ENCODE measurements around the gene TMEM126A. TPM values are rescaled to one million over a fixed set of nuclear protein-coding genes. Genes with fewer than 3 reads are reported as not detected.
A peak's percentile ranks its signal among the peaks of the same experiment; 100 is the strongest.
"Not testable (repeated sequence)": the region's sequence is repeated elsewhere in the genome, so short reads cannot be mapped to it uniquely, and the experiment has no call there.

TMEM126A gene
- total RNA-seq, 2 experiments from 2014 or later, result 45.3 to 49.4 TPM

DNA sequence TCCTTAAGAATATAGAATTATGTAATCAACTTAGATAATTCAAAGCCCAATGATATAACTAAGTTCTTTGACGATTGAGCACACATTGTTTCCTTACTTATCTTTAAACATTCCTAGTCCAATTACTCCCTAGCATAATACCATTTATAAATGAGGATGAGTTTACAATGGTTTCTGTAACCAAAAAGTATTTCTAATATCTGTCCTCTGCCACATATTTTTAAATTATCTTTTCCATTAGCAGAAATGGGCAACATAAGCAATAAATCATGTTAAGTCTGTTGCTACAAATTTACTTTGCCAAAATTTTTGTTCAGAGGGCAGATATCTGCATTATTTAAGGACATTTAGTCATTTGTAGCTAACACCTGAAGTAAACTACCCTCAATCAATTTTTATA is 10.4 kb downstream of the TMEM126A start:
- Mint-ChIP-seq H3K27ac (no peak overlapping the region), H3K27me3 (no peaks in the 10 kb centered on the region)
- CTCF ChIA-PET, result interaction anchor here (2.2 kb wide), 1 partner anchor 11 kb away, joined by 6 read pairs; the partner anchor contains the start of gene TMEM126A

DNA sequence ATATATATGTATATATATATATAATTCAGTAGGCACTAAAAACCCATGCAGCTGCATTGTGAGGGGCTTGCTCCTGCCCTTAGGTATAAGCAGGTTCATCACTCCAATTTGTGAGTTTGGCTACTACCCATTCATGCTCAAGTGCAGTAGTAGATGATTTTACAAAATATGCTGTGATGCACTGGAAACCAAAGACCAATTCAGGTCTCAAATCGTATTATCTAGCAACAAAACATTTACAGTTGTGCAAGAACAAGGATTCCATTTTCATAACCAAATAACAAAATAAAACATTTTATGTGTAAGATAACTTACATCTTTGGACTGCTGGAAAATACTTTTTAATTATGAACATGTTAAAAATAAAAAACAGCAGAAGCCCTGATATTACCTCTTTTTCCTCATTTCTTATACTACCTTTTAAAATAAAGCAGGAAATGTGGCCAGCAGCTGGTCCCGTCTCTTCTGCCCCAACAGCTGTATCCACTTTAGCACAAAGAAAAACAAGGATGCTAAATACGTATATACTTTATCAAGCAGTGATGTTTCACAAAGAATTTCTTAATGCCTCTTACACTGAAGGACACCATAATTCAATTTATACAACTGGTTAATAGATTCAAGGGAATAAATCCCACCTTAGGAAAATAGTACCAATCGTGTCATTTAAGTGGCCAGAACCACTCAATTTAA is 14.4 kb downstream of the TMEM126A start:
- peaks cover 51% of the 10 kb centered on the region for H3K36me3 Mint-ChIP-seq

More for the DNA sequence above, 10.4 kb downstream of the TMEM126A start:
- no peak for DNase-seq
- Mint-ChIP-seq H3K36me3 (peaks cover 54% of the 10 kb centered on the region), H3K9me3 (no peaks in the 10 kb centered on the region), H3K4me3 (no peak overlapping the region), H3K4me1 (ENCODE audit: low read depth) (peaks cover 50% of the 10 kb centered on the region)
- intact Hi-C loops (cut with micrococcal nuclease), result no loop called here
- POLR2A ChIA-PET, result interaction anchor here (0.9 kb wide), 1 partner anchor 10 kb away, joined by 3 read pairs; the partner anchor contains the start of gene TMEM126A

DNA sequence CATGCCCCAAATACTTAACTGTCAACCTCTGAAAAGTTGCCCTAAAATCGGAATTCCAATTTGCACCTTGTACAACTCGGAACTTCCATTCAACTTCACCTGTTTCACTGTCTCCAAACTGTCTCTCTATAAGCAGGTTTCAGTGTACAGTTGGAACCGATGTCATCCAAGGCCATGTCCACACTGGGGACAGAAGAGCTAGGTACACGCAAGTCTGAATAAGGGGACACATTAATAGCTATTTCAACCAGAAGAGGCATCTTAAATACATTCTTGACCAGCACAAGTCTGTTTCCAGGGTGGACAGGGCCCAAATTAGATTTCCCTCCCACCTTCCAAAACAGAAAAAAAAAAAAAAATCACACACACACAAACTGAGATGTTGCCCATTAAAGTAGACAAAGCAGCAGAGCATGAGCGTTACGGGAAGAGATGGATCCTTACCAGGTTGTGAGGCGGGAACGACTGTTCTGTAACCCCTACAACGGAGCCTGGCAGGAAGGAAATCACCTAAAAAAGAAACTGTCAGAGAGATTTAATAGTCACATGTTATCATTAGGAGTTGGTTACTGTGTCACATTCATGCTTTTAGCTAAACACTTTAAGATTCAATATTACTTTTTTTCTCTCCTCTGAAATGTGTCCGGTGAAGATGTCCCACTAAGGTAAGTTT is 15.4 kb downstream of the TMEM126A start:
- H3K27me3 Mint-ChIP-seq, result no peaks in the 10 kb centered on the region
- peak; percentile 24 for DNase-seq
- H3K9me3 Mint-ChIP-seq, result no peaks in the 10 kb centered on the region
- ChIA-PET CTCF (interaction anchor here (0.7 to 2.6 kb wide), 7 partner anchors 14 to 191 kb away, joined by 4 to 13 read pairs (median 5); partner anchors contain the start of genes DLG2, TMEM126A and TMEM126B), POLR2A (interaction anchor here (0.7 to 2.6 kb wide), 9 partner anchors 11 to 557 kb away, joined by 3 to 38 read pairs (median 3); partner anchors contain the start of genes TMEM126A and TMEM126B)
- H3K27ac Mint-ChIP-seq, result peak overlapping the region; percentile 99
- intact Hi-C loops (cut with micrococcal nuclease), result loop anchor here (2.0 to 10.0 kb wide), 3 partner anchors 162 to 1080 kb away; partner anchors contain the start of gene HIKESHI
- peak overlapping the region; percentile 99 for H3K4me3 Mint-ChIP-seq
- peaks cover 44% of the 10 kb centered on the region for H3K4me1 Mint-ChIP-seq (ENCODE audit: low read depth)
- H3K36me3 Mint-ChIP-seq, result peaks cover 48% of the 10 kb centered on the region

More for the DNA sequence above, 14.4 kb downstream of the TMEM126A start:
- ChIA-PET POLR2A (no interaction called here), CTCF (interaction anchor here (0.6 kb wide), 2 partner anchors 19 to 480 kb away, joined by 3 to 4 read pairs; no protein-coding TSS in a partner anchor)
- Mint-ChIP-seq H3K4me3 (peak overlapping the region; percentile 70), H3K27ac (no peak overlapping the region), H3K27me3 (no peaks in the 10 kb centered on the region), H3K9me3 (no peaks in the 10 kb centered on the region), H3K4me1 (ENCODE audit: low read depth) (peaks cover 46% of the 10 kb centered on the region)
- intact Hi-C loops (cut with micrococcal nuclease), result loop anchor here (2.0 to 10.0 kb wide), 3 partner anchors 163 to 1081 kb away; partner anchors contain the start of gene HIKESHI
- DNase-seq, result no peak

DNA sequence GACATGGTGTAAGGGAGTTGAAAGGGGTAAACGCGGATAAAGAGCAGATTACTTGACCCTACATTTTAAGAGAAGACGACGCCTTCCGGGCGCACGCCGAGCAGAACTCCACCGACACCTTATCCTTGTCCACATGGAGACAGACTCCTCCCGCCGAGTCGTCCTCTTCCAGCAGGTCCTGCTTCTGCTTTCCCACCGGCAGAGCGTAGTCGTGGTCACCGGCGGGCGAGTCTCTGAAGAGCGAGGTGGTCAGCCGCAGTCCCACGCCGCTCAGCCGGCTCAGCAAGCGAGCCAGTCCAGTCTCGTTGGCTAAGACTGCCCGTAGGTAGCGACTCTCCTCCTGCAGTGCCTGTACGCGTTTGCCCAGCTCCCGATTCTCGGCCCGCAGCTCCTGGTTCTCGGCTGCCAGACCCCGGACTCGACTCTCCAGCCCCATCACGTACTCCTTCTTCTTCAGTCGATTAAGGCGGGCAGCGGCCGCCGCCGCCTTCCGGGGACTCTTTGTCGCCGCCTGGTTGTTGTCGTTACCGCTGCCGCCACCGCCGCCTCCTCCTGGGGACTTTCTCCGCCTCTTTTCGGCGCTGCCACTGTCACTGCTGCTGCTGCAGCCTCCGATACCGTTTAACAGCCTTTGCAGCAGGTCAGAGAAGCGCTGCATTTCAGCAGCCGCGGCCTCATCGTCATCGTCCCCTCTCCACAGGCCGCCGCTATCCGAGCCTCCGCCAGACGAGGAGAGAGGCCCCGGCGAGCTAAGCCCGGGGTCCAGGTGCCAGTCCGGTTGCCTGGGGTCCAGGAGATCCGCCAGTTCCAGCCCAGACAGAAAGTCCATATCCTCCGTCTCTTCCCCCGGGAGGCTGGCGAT is 16.2 kb downstream of the TMEM126A start:
- intact Hi-C loops (cut with micrococcal nuclease), result loop anchor here (1.0 to 10.0 kb wide), 5 partner anchors 69 to 1079 kb away; partner anchors contain the start of genes HIKESHI and PICALM
- ChIA-PET POLR2A (interaction anchor here (0.7 to 2.6 kb wide), 9 partner anchors 12 to 556 kb away, joined by 3 to 38 read pairs (median 3); partner anchors contain the start of genes TMEM126A and TMEM126B), CTCF (interaction anchor here (0.7 to 2.6 kb wide), 9 partner anchors 14 to 191 kb away, joined by 4 to 13 read pairs (median 4); partner anchors contain the start of genes DLG2, TMEM126A and TMEM126B)
- Mint-ChIP-seq H3K4me1 (ENCODE audit: low read depth) (peaks cover 37% of the 10 kb centered on the region), H3K9me3 (no peaks in the 10 kb centered on the region), H3K27ac (peak overlapping the region; percentile 99), H3K36me3 (peaks cover 42% of the 10 kb centered on the region), H3K27me3 (no peaks in the 10 kb centered on the region), H3K4me3 (peak overlapping the region; percentile 99)
- DNase-seq, result peak; percentile 93

DNA sequence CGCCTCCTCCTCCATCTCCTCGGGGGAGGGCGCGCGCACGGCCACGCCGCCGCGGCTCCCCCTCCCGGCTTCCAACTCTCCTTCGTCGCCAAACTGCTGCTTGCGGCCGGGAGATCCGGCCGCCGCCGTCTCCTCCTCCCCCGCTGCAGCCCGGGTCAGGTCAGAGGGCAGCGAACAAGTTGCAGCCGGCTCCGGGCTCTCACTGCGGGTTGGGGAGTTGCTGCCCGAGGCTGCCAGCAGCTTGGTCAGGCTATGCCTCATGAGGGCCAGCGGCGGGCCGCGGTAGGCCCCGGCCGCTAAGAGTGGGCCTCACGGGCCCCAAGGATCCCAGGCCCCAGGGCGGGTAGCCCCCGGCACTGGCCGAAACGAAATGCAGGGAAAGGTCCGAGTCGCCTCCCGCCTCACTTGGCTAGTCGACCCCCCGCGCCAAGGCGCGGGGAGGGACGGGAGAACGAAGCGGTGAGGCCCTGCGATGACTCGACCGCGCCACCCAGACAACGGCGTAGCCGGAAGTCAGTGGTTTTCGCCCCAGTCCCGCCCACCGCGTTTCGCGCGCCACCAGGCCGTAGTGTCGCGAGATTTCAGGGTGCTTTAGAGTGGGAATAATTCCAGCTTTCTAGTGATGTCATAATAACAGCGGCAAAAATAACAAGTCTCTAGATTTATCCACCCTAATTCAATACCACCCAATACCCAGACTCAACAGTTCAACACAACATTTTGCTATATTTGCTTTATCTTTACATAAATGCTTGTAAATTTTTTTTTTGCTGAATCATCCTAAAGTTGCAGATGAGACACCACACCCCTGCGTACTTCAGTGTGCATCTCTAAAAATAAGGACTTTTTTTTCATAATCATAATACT is 17.1 kb downstream of the TMEM126A start, which contains the start of gene CREBZF:
Gene CREBZF, minus strand, starts transcription at position 515 of the 867 bp plus-strand sequence. Its CDS starts 254 bp downstream, at position 261.
- DNase-seq, result peak; percentile 97
- Mint-ChIP-seq H3K36me3 (peaks cover 37% of the 10 kb centered on the region), H3K4me1 (ENCODE audit: low read depth) (peaks cover 28% of the 10 kb centered on the region), H3K9me3 (no peaks in the 10 kb centered on the region), H3K27ac (peak within 1 kb of the TSS; percentile 99), H3K4me3 (peak within 1 kb of the TSS; percentile 99), H3K27me3 (no peaks in the 10 kb centered on the region)
- CTCF ChIA-PET, result interaction anchor here (0.6 to 2.6 kb wide), 7 partner anchors 17 to 190 kb away, joined by 3 to 13 read pairs (median 4); partner anchors contain the start of genes DLG2, TMEM126A and TMEM126B
- intact Hi-C loops (cut with micrococcal nuclease), result loop anchor here (1.0 to 10.0 kb wide), 9 partner anchors 17 to 637 kb away; partner anchors contain the start of genes HIKESHI, PICALM and TMEM126B
- POLR2A ChIA-PET, result interaction anchor here (0.6 to 2.6 kb wide), 6 partner anchors 15 to 555 kb away, joined by 3 to 38 read pairs (median 3); partner anchors contain the start of genes TMEM126A and TMEM126B

DNA sequence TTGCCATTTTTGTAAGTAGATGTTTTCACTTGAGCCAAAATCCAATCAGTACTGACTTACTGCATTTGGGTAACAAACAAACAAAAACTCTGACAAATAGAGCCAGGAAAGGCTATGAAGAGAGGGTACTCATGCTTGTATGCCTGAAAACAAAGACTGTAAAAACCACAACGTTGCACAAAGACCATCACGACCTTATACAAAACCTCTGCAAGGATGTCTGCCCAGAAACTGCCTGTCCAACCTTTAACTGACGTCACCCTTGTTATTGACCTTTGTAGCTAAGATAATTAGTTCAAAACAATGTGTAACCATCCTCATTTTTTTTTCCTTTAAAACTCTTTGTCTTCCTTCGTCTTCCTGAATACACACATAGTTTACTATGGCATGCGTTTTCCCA is 18.0 kb downstream of the TMEM126A start:
- Mint-ChIP-seq H3K27ac (peak overlapping the region; percentile 99), H3K4me3 (peak overlapping the region; percentile 99), H3K9me3 (no peaks in the 10 kb centered on the region), H3K36me3 (peaks cover 29% of the 10 kb centered on the region), H3K27me3 (no peaks in the 10 kb centered on the region), H3K4me1 (ENCODE audit: low read depth) (peaks cover 19% of the 10 kb centered on the region)
- ChIA-PET CTCF (interaction anchor here (0.8 kb wide), 1 partner anchor 189 kb away, joined by 3 read pairs; no protein-coding TSS in a partner anchor), POLR2A (no interaction called here)
- intact Hi-C loops (cut with micrococcal nuclease), result loop anchor here (1.0 to 10.0 kb wide), 7 partner anchors 17 to 580 kb away; partner anchors contain the start of gene TMEM126B
- DNase-seq, result no peak

DNA sequence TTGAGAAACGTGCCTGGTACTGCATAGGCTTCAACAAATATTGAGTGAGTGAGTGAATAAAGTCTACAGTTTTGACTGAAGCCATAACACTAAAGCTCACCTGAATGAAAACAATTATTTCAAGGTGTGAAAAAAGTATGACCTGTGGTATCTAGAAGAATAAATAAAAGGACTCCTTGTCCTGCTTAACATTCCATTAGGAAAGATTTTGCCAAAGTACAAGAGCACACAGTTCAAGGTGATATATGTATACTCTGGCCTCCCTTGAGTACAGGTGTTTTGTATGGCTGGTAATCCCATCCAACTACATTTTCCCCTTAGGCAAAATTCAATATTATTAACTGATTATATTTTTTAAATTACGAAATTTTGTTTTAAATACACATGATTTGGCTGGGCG is 18.9 kb downstream of the TMEM126A start:
- H3K36me3 Mint-ChIP-seq, result peaks cover 21% of the 10 kb centered on the region
- ChIA-PET POLR2A (no interaction called here), CTCF (interaction anchor here (0.8 kb wide), 1 partner anchor 188 kb away, joined by 3 read pairs; no protein-coding TSS in a partner anchor)
- no peaks in the 10 kb centered on the region for H3K9me3 Mint-ChIP-seq
- intact Hi-C loops (cut with micrococcal nuclease), result loop anchor here (10.0 kb wide), 1 partner anchor 158 kb away; no protein-coding TSS in a partner anchor
- H3K4me3 Mint-ChIP-seq, result no peak overlapping the region
- H3K27ac Mint-ChIP-seq, result no peak overlapping the region
- DNase-seq, result no peak
- H3K4me1 Mint-ChIP-seq (ENCODE audit: low read depth), result peaks cover 11% of the 10 kb centered on the region
- H3K27me3 Mint-ChIP-seq, result no peaks in the 10 kb centered on the region

DNA sequence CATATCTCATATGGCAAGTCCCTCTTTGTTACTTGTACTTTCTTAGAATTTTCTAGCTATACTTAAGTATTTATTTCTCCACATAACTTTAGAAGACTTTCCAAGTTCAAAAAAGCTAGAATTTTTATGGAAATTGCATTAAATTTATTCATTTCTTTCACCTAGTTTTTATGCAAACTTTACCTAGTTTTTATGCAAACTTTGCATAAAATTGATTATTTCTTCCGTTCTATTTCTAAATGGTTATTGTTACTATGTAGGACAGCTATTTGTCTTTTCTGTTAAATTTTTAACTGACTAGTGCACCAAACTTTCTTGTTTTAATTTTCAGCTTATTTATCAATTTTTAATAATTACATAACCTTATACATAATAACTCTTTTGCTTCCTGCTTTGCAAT is 20.4 kb downstream of the TMEM126A start:
- H3K4me3 Mint-ChIP-seq, result no peak overlapping the region
- ChIA-PET POLR2A (no interaction called here), CTCF (interaction anchor here (0.5 to 1.5 kb wide), 3 partner anchors 8 to 187 kb away, joined by 3 to 5 read pairs (median 4); partner anchors contain the start of gene CCDC83)
- H3K36me3 Mint-ChIP-seq, result peaks cover 11% of the 10 kb centered on the region
- intact Hi-C loops (cut with micrococcal nuclease), result loop anchor here (10.0 kb wide), 1 partner anchor 157 kb away; no protein-coding TSS in a partner anchor
- H3K27me3 Mint-ChIP-seq, result peaks cover 3% of the 10 kb centered on the region
- no peak for DNase-seq
- H3K4me1 Mint-ChIP-seq (ENCODE audit: low read depth), result peaks cover 10% of the 10 kb centered on the region
- H3K9me3 Mint-ChIP-seq, result no peaks in the 10 kb centered on the region
- H3K27ac Mint-ChIP-seq, result no peak overlapping the region

DNA sequence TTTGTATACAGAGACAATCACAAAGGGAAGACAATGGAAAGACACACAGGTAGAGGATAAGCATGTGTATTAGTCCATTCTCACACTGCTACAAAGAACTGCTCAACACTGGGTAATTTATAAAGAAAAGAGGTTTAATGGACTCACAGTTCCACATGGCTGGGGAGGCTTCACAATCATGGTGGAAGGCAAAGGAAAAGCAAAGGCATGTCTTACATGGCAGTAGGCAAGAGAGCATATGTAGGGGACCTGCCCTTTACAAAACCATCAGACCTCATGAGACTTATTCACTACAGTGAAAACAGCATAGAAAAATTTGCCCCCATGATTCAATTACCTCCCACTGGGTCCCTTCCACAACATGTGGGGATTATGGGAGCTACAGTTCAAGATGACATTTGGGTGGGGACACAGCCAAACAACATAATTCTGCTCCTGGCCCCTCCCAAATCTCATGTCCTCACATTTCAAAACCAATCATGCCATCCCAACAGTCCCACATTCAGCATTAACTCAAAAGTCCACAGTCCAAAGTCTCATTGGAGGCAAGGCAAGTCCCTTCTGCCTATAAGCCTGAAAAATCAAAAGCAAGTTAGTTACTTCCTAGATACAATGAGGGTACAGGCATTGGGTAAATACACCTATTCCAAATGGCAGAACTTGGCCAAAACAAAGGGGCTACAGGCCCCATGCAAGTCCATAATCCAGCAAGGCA is 23.3 kb downstream of the TMEM126A start:
- H3K4me1 Mint-ChIP-seq (ENCODE audit: low read depth); H3K27ac Mint-ChIP-seq; intact Hi-C loops (cut with micrococcal nuclease): not testable (repeated sequence)

More for the DNA sequence above, 23.3 kb downstream of the TMEM126A start:
- H3K4me3 Mint-ChIP-seq, H3K9me3 Mint-ChIP-seq, H3K27me3 Mint-ChIP-seq, CTCF ChIA-PET, POLR2A ChIA-PET, H3K36me3 Mint-ChIP-seq, DNase-seq: not testable (repeated sequence)
